ENCODE data around the gene SIN3A.

Gene SIN3A

DNA sequence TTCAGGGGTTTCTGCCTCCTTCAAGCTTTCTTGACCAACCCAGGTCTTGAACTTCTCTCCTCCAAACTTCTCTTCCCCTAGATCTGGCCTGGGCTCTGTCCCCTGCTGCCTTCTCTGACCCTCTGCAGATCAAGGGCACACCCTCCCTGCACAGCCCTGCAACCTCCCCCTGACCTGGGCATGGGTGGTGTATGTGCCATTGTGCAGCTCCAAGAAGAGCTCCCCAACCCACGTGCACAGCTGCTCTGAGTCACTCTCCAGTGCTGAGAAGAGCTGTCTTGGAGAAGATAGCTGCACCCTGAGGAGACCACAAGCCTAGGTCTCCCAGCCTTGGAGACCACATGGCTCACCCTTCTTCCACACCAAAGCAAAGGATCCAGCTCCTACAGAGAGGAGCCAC lies 91.1 kb downstream of the SIN3A start:
- peaks cover 12% of the 10 kb centered on the region for H3K36me3 ChIP-seq (ENCODE audit: control insufficient read depth, low read length)
- H3F3A ChIP-seq (ENCODE audit: control insufficient read depth, insufficient read depth): no peaks in the 10 kb centered on the region
- no peaks in the 10 kb centered on the region for H3K79me2 ChIP-seq (ENCODE audit: control insufficient read depth, low read length)
- H4K20me1 ChIP-seq (ENCODE audit: control insufficient read depth, insufficient read depth, low read depth, low read length): no peaks in the 10 kb centered on the region; the same call in 1 of the 2 replicates
- peaks cover 8% of the 10 kb centered on the region for H3K4me1 ChIP-seq (ENCODE audit: control insufficient read depth, low read length)
- no peak overlapping the region for H3K4me3 ChIP-seq (ENCODE audit: low read length)
- H3K27me3 ChIP-seq (ENCODE audit: control insufficient read depth, low read length): no peaks in the 10 kb centered on the region
- no peaks in the 10 kb centered on the region for H3K9me2 ChIP-seq (replicated peaks; ENCODE audit: control insufficient read depth, low read length)
- TF ChIP-seq EZH2phosphoT487 (IDR thresholded peaks at IDR 0.05; ENCODE audit: borderline replicate concordance, low read length): no peak
- TF ChIP-seq, protein P1, sequence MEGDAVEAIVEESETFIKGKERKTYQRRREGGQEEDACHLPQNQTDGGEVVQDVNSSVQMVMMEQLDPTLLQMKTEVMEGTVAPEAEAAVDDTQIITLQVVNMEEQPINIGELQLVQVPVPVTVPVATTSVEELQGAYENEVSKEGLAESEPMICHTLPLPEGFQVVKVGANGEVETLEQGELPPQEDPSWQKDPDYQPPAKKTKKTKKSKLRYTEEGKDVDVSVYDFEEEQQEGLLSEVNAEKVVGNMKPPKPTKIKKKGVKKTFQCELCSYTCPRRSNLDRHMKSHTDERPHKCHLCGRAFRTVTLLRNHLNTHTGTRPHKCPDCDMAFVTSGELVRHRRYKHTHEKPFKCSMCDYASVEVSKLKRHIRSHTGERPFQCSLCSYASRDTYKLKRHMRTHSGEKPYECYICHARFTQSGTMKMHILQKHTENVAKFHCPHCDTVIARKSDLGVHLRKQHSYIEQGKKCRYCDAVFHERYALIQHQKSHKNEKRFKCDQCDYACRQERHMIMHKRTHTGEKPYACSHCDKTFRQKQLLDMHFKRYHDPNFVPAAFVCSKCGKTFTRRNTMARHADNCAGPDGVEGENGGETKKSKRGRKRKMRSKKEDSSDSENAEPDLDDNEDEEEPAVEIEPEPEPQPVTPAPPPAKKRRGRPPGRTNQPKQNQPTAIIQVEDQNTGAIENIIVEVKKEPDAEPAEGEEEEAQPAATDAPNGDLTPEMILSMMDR (IDR thresholded peaks at IDR 0.05; ENCODE audit: low read depth, low read length, poor library complexity, severe bottlenecking): no peak
- no peaks in the 10 kb centered on the region for H3K9me3 ChIP-seq (ENCODE audit: control insufficient read depth, insufficient read depth, low read length)
- H3K27ac ChIP-seq (ENCODE audit: low read depth, low read length): no peak overlapping the region
- H3K4me2 ChIP-seq (ENCODE audit: low read length): no peak overlapping the region

DNA sequence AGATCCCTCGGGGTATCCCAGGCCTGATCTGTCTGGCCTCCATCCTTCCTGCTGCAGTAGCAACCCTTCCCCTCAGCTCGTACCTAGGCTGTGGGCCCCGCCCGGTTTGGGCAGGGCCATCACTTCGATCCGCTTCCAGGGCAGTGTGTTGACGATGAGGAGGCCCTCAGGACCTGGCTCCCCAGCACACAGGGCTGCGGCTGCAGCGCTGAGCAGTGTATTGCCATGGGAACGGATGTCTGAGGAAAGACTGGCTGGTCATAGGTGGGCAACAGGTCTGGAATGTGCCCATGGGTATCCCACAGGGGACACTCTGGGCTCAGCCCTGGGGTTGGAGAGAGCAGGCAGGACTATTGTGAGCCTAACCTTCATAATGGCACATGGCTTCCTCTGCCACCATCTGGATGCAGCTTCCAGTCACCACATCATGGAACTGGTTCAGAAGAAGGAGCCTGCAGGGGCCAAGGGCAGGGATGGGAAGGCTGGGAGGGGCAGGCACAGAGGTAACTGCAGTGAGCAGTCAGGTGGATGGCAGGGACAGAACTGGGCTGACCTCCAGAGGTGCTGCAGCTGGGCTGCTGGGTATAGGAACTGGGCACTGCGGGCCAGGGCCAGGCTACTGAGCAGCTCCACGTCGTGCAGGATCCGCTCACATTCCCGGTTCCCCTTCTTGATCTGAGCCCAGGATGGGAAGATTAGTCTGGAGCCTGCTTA lies 91.8 kb downstream of the SIN3A start:
- Histone ChIP-seq H3K36me3 (ENCODE audit: control insufficient read depth, low read length) (peaks cover 19% of the 10 kb centered on the region), H3F3A (ENCODE audit: control insufficient read depth, insufficient read depth) (no peaks in the 10 kb centered on the region), H4K20me1 (ENCODE audit: control insufficient read depth, insufficient read depth, low read depth, low read length) (no peaks in the 10 kb centered on the region; the same call in 1 of the 2 replicates), H3K4me3 (ENCODE audit: low read length) (no peak overlapping the region), H3K79me2 (ENCODE audit: control insufficient read depth, low read length) (no peaks in the 10 kb centered on the region), H3K4me2 (ENCODE audit: low read length) (no peak overlapping the region), H3K9me2 (replicated peaks; ENCODE audit: control insufficient read depth, low read length) (no peaks in the 10 kb centered on the region), H3K27me3 (ENCODE audit: control insufficient read depth, low read length) (no peaks in the 10 kb centered on the region), H3K27ac (ENCODE audit: low read depth, low read length) (no peak overlapping the region), H3K9me3 (ENCODE audit: control insufficient read depth, insufficient read depth, low read length) (no peaks in the 10 kb centered on the region), H3K4me1 (ENCODE audit: control insufficient read depth, low read length) (peaks cover 8% of the 10 kb centered on the region)
- no peak for TF ChIP-seq EZH2phosphoT487 (IDR thresholded peaks at IDR 0.05; ENCODE audit: borderline replicate concordance, low read length)
- TF ChIP-seq, protein P1 (IDR thresholded peaks at IDR 0.05; ENCODE audit: low read depth, low read length, poor library complexity, severe bottlenecking): no peak

DNA sequence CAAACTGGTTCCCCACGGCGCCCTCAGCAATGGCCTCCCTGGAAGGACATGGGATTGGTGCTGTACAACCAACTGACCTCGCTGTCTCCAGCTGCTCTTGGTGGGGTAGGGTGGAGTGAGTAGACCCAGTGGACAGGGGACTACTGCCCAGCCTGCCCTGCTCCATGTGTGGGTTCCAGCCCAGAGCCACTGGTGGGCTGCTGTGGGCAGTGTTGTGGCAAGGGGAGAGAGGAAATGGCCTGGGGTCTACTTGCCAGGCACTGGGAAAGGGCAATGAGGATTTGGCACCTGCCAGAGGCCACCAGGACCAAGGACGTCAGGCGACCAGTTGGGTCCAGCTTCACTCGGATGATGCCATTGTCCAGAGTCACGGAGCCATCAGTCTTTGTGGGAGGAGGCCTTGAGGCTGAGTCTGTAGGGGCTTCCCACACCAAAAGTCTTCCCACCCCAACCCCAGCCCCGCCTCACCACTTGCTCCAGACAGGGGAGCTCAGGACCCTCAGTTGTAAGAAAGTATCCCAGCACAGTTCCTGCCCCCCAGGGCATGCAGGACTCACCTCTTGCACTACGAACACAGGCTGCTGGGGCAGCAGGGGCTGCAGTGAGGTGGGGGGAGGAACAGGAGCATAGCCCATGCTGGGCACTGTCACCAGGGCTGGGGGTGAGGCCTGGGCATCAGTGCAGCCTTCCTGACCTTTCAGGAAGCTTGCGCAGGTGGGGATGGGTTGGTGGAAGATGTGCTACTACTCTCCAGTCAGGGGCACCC lies 92.5 kb downstream of the SIN3A start:
- Histone ChIP-seq H3F3A (ENCODE audit: control insufficient read depth, insufficient read depth) (no peaks in the 10 kb centered on the region), H3K4me1 (ENCODE audit: control insufficient read depth, low read length) (peaks cover 8% of the 10 kb centered on the region), H3K36me3 (ENCODE audit: control insufficient read depth, low read length) (peaks cover 26% of the 10 kb centered on the region), H3K9me3 (ENCODE audit: control insufficient read depth, insufficient read depth, low read length) (no peaks in the 10 kb centered on the region), H3K9me2 (replicated peaks; ENCODE audit: control insufficient read depth, low read length) (no peaks in the 10 kb centered on the region), H3K27ac (ENCODE audit: low read depth, low read length) (no peak overlapping the region), H3K27me3 (ENCODE audit: control insufficient read depth, low read length) (no peaks in the 10 kb centered on the region), H3K79me2 (ENCODE audit: control insufficient read depth, low read length) (no peaks in the 10 kb centered on the region), H3K4me3 (ENCODE audit: low read length) (no peak overlapping the region), H4K20me1 (ENCODE audit: control insufficient read depth, insufficient read depth, low read depth, low read length) (no peaks in the 10 kb centered on the region; the same call in 1 of the 2 replicates), H3K4me2 (ENCODE audit: low read length) (no peak overlapping the region)
- TF ChIP-seq, protein P1 (IDR thresholded peaks at IDR 0.05; ENCODE audit: low read depth, low read length, poor library complexity, severe bottlenecking): no peak
- TF ChIP-seq EZH2phosphoT487 (IDR thresholded peaks at IDR 0.05; ENCODE audit: borderline replicate concordance, low read length): no peak
